Upper lobe of left lung (tissue), 6 donors: ENCODE data around the gene STMND1. TPM values are rescaled to one million over a fixed set of nuclear protein-coding genes. Genes with fewer than 3 reads are reported as not detected.
A peak's percentile ranks its signal among the peaks of the same experiment; 100 is the strongest.

Experiments
- ATAC-seq, 2 donors: fragments of 200-7000 bp; cut with Tn5 transposase; one replicate each; pipeline ENCODE4 v1.9.1; 2022; ENCODE audit warnings: mild to moderate bottlenecking in 2 of 2, moderate library complexity in 2 of 2; ENCODE audit not compliant: low FRiP score in 2 of 2
- DNase-seq, 2 donors: peaks; one replicate each; pipeline ENCODE4 v3.0.0-alpha.2; 2019 to 2020
- H3K27ac ChIP-seq, 4 donors: fragments of 200-600 bp; sonication (generic); one replicate each; pipeline ENCODE4 v1.5.1; 2016 to 2019
- H3K27me3 ChIP-seq, 4 donors: fragments of 200-600 bp; sonication (generic); one replicate each; pipeline ENCODE4 v1.5.1; 2017 to 2019
- H3K36me3 ChIP-seq, 4 donors: fragments of 200-600 bp; sonication (generic); one replicate each; pipeline ENCODE4 v1.5.1; 2016 to 2019
- H3K4me1 ChIP-seq, 4 donors: fragments of 200-600 bp; sonication (generic); one replicate each; pipeline ENCODE4 v1.5.1; 2018 to 2019
- H3K4me3 ChIP-seq, 4 donors: fragments of 200-600 bp; sonication (generic); one replicate each; pipeline ENCODE4 v1.5.1; 2017 to 2019; ENCODE audit warnings: mild to moderate bottlenecking in 2 of 4, moderate library complexity in 1 of 4
- H3K9me3 ChIP-seq, 4 donors: fragments of 200-600 bp; sonication (generic); one replicate each; pipeline ENCODE4 v1.5.1; 2018 to 2019
- CTCF ChIP-seq, 6 experiments: fragments of 450-650 bp in 4 of 6; fragments of 200-600 bp in 2 of 6; sonication (generic) in 2 of 6; IDR thresholded peaks; one replicate each; pipeline ENCODE4 v1.5.1; 2016 to 2019; ENCODE audit warnings: antibody characterized with exemption in 6 of 6
- EP300 ChIP-seq, 4 donors: sonication (generic); formaldehyde crosslinking; IDR thresholded peaks; one replicate each; pipeline ENCODE4 v1.5.1; 2017; ENCODE audit warnings: antibody characterized with exemption in 4 of 4, control low read depth in 2 of 4
- POLR2A ChIP-seq, 4 donors: fragments of 450-650 bp; IDR thresholded peaks; one replicate each; pipeline ENCODE4 v1.5.1; 2016 to 2017; ENCODE audit warnings: antibody characterized with exemption in 4 of 4, mild to moderate bottlenecking in 2 of 4
- POLR2AphosphoS5 ChIP-seq, 2 donors: sonication (generic); formaldehyde crosslinking; IDR thresholded peaks; one replicate each; pipeline ENCODE4 v1.5.1; 2017; ENCODE audit warnings: antibody characterized with exemption in 2 of 2
- WGBS, 2 donors: methylation state at CpG; one replicate each; pipeline ENCODE4 v1.1.5; 2017 to 2018; 5-methylcytosine and 5-hydroxymethylcytosine counted together
- total RNA-seq, 6 donors: library from RNA; depleted of rRNA in 4 of 6; stranded (reverse); fragments of >200 nt in 4 of 6; gene quantifications; one replicate each; pipeline versions ENCODE4 v1.1.0 to v1.2.1, GENCODE V29; 2016 to 2021
- donor health status: DM: no; HTN: no; CAD: no; lungs with moderate emphysema.
- donor health status: DM: no; HTN: yes; CAD: no; lungs with severe emphysema.

Gene STMND1
- total RNA-seq, 6 donors from 2014 or later, result 2.6 to 12.4 (median 3.6) TPM; not detected in 2

GRCh38 chr6:17125407-17125806, 23.6 kb downstream of the STMND1 start:
- 43 to 54% methylated on average over 4 of the region's 4 CpGs for WGBS, 2 donors
- Histone ChIP-seq H3K4me1 (no peaks in the 10 kb centered on the region), H3K4me3 (no peak overlapping the region), H3K9me3 (no peaks in the 10 kb centered on the region), H3K36me3 (no peaks in the 10 kb centered on the region), H3K27me3 (no peaks in the 10 kb centered on the region), H3K27ac (no peak overlapping the region)
- ATAC-seq, result peak in 1 of 2 donors; percentile 84
- TF ChIP-seq CTCF (IDR thresholded peaks at IDR 0.05), result no peak
- TF ChIP-seq EP300 (IDR thresholded peaks at IDR 0.05), result peak in 1 of 4 donors; percentile 35
- no peak for DNase-seq

GRCh38 chr6:17130786-17131185, 28.9 kb downstream of the STMND1 start:
- DNase-seq, result no peak
- no peaks in the 10 kb centered on the region for H3K4me1 ChIP-seq
- H3K36me3 ChIP-seq, result no peaks in the 10 kb centered on the region
- H3K4me3 ChIP-seq, result no peak overlapping the region
- H3K27ac ChIP-seq, result no peak overlapping the region
- 80 to 82% methylated on average over 3 of the region's 3 CpGs for WGBS, 2 donors
- TF ChIP-seq POLR2AphosphoS5 (IDR thresholded peaks at IDR 0.05) (no peak), POLR2A (IDR thresholded peaks at IDR 0.05) (no peak), CTCF (IDR thresholded peaks at IDR 0.05) (no peak), EP300 (IDR thresholded peaks at IDR 0.05) (no peak)
- no peak for ATAC-seq
- H3K9me3 ChIP-seq, result no peaks in the 10 kb centered on the region
- no peaks in the 10 kb centered on the region for H3K27me3 ChIP-seq

- H3K36me3 ChIP-seq, result no peaks in the 10 kb centered on the region
These were observed 31.1 kb downstream of the STMND1 start for GRCh38 chr6:17132967-17133366.

GRCh38 chr6:17138033-17138432, 36.2 kb downstream of the STMND1 start:
- Histone ChIP-seq H3K9me3 (peaks cover 0 to 11% (median 3%) of the 10 kb centered on the region in 4 donors), H3K27ac (no peak overlapping the region), H3K4me3 (no peak overlapping the region), H3K36me3 (no peaks in the 10 kb centered on the region), H3K4me1 (no peaks in the 10 kb centered on the region), H3K27me3 (no peaks in the 10 kb centered on the region)
- DNase-seq, result no peak
- TF ChIP-seq POLR2A (IDR thresholded peaks at IDR 0.05), result no peak
- TF ChIP-seq EP300 (IDR thresholded peaks at IDR 0.05), result no peak
- no peak for TF ChIP-seq CTCF (IDR thresholded peaks at IDR 0.05)
- WGBS, 2 donors, result 49 to 52% methylated on average over 2 of the region's 2 CpGs
- no peak for ATAC-seq

More at GRCh38 chr6:17132967-17133366, 31.1 kb downstream of the STMND1 start:
- Histone ChIP-seq H3K9me3 (peaks cover 0 to 7% (median 0%) of the 10 kb centered on the region in 4 donors), H3K27me3 (no peaks in the 10 kb centered on the region), H3K4me3 (no peak overlapping the region), H3K4me1 (no peaks in the 10 kb centered on the region), H3K27ac (no peak overlapping the region)
- no peak for TF ChIP-seq POLR2AphosphoS5 (IDR thresholded peaks at IDR 0.05)
- no peak for TF ChIP-seq CTCF (IDR thresholded peaks at IDR 0.05)
- TF ChIP-seq EP300 (IDR thresholded peaks at IDR 0.05), result no peak
- no peak for TF ChIP-seq POLR2A (IDR thresholded peaks at IDR 0.05)
- DNase-seq (no peak), ATAC-seq (no peak)

GRCh38 chr6:17144016-17144415, 42.2 kb downstream of the STMND1 start:
- Histone ChIP-seq H3K9me3 (peaks cover 0 to 17% (median 5%) of the 10 kb centered on the region in 4 donors), H3K4me1 (no peaks in the 10 kb centered on the region), H3K27ac (no peak overlapping the region), H3K27me3 (no peaks in the 10 kb centered on the region), H3K36me3 (no peaks in the 10 kb centered on the region), H3K4me3 (no peak overlapping the region)
- DNase-seq (no peak), ATAC-seq (no peak)
- 93 to 100% methylated on average over 1 of the region's 1 CpG for WGBS, 2 donors
- TF ChIP-seq POLR2AphosphoS5 (IDR thresholded peaks at IDR 0.05) (no peak), EP300 (IDR thresholded peaks at IDR 0.05) (no peak), CTCF (IDR thresholded peaks at IDR 0.05) (no peak), POLR2A (IDR thresholded peaks at IDR 0.05) (no peak)
